Middle frontal gyrus (tissue), 1 donor: Measurements from ENCODE around the gene WTAP.
"Not testable (repeated sequence)": the region's sequence is repeated elsewhere in the genome, so short reads cannot be mapped to it uniquely, and the experiment has no call there.

Source experiments
- DNase-seq: peaks from one replicate; pipeline ENCODE4 v3.0.0-alpha.2; 2015; ENCODE audit warnings: low spot score; ENCODE audit errors: extremely low spot score

Gene WTAP

DNA sequence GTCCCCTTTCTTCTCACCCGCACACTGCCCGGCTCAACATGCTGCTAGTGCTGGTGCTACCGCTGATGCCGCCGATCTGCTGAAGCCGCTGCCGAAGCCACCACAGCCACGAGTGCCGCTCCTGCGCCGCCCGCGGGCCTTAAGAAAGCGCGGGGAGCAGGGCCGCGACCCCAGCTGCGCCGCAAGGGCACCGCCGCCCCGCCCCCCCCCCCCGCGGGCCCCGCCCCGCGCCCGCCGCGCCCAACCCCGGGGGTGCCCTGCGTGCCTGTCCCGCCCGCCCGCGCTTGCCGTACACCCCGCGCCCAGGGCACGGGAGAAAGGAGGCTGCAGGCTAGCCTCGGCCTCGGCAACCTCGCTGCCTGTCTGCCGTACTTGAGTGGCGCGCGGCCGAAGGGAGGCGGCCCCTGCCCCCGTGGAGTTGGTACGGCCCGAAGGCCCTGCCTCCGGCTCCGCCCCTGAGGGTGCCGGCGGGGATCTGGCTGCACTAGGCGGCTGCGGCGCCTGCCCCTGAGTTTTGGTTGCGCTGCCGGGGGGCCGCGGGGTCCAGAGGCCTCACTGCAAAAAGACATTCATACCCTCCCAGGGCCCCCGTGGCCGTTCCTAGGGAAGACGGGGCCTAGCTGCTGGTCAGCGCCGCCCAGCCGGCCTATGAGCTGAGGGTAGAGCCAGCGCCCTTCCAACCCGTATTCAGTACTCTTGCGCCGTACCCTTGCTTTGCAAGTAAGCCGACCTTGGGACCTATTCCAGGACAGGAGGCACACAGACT is 34.0 kb upstream of the WTAP start, which contains the start of gene SOD2:
Gene SOD2 (minus strand): TSS at position 114 of the 766 bp plus-strand sequence. CDS start 74 bp downstream, at position 40.
- peak; percentile 58 for DNase-seq

DNA sequence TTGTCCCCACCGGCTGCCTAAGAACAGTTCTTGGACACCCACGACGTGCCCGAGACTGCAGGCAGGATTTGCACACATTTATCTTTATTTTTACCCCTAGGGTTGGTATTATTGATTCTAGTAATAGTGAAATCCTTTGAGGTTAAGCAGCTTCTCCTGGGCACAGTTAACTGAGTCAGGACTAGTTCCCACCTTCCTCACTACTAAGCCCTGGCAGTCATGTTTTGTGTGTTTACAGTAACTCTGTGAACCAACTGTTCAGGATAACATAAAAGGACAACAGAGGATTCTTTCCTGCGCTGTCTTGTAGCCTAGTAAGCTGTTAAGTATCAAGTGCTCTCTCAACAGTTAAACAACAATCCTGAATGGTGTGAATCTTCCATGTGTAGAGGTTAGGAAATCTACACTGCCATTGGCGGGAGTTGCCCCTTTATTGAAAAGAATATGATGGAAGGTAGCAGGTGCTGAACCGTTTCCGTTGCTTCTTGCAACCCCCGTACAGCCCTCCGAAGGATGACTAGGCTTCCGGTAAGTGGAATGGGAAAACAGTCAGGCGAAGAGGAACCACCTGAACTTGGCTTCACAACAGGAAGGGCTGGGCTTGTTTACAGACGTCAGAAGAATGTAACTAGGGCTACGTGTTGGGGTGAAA is 33.3 kb upstream of the WTAP start:
- no peak for DNase-seq

DNA sequence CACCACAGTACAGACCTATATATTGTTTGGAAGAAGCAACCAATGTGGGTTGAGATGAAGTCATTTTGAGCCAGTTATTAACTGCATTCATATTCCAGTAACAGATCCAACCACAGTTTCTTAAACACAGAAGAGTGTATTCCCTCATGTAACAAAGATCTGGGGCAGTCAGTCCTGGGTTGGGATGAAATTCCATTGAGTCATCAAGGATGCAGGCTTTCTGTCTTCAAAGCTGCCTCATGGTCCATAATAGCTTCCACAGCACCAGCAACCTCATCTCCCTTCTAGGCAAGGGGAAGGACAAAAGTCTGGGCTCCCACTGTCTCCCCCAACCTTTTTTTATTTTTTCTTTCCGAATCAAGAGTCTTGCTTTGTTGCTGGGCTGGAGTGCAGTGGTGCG is 31.3 kb upstream of the WTAP start:
- DNase-seq: no peak

DNA sequence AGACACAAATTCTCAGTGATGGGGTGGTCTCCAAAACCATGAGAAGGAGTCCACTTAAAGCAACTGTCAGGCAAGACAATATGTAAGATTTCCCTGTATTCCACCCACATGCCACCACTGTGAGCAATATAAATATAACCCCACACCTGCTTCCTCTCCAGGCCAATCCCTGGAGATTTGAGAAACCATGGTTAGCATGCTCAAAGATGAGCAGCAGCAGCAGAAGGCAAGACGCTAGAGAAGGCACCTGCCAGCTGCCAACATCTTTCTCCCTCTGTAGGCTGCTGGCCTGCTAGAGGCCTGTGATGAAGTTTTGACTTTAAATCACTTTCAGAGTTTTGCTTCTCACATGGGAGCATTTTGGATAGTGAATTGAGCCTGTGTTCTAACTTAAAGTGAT is 26.3 kb upstream of the WTAP start:
- DNase-seq: no peak

DNA sequence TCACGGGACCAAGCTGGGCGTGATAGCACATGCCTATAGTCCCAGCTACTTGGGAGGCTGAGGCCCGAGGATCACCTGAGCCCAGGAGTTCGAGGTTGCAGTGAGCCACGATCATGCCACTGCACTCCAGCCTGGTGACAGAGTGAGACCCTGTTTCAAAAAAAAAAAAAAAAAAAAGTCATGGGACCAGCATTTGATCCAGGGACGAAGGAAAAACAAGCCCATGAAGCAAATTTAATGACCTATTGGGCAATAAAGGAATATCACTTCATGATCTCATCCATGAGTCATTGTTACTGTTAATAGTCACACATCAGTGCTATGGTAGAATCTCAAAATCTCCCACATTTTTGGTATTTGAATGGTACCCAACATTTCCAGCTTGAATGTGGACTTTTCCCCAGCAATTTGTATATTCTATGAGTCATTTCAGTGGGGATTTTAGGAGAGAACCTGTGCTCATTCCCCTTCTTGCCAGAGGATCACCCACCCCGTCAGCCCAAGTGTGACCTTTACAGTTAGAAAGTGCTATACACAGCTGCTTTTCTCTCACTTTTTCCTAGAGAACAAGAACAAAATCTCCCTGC is 25.8 kb upstream of the WTAP start:
- no peak for DNase-seq

DNA sequence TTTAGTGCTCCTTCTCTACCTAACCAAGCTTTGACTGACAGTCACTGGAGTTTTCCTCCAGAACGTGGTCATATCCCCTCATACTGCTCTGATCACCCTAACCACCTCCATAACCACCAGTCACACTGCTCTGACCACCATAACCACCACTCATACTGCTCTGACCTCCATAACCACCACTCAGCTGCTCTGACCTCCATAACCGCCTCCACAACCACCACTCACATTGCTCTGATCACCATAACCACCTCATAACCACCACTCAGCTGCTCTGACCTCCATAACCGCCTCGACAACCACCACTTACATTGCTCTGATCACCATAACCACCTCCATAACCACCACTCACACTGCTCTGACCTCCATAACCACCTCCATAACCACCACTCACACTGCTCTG is 16.7 kb upstream of the WTAP start:
- not testable (repeated sequence) for DNase-seq

DNA sequence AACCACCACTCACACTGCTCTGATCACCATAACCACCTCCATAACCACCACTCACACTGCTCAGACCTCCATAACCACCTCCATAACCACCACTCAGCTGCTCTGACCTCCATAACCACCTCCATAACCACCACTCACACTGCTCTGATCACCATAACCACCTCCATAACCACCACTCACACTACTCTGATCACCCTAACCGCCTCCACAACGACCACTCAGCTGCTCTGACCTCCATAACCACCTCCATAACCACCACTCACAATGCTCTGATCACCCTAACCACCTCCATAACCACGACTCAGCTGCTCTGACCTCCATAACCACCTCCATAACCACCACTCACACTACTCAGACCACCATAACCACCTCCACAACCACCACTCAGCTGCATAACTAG is 14.9 kb upstream of the WTAP start:
- not testable (repeated sequence) for DNase-seq

DNA sequence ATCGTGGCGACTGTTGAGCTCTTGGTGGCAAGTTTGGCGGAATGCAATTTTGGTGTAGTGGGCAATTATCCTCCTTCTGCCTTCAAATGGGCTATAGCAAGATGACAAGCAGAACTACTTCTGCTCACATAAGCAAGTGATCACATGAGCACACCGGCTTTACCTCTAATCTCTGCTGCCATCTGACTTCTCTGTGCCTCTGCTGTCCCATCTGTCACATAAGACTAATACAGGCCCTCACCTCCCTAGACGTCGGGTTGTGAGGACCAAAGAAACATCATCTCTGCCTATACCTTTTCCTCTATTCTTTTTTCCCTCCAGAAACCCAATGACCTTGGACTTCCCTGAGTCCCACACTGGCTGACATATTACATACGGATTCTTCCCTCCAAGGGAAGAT is 13.3 kb upstream of the WTAP start:
- DNase-seq: no peak

DNA sequence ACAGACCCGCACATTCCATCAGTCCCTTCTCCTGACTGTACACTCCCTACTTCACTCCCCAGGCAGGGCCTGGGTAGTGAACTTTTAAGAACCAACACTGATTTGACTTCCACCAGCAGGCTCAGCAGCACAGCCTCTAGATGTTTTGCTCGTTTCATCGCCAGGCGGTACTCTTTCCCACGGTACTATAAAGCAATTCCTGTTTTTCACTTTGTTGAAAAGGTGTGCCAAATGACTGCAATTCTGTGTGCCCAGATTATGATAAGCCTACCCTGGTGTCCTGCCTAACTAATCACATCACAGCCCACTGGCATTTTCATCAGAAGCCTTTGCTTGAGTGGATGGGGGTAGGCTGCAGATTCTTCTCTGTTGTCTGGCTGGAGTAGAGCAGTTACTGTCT is 12.9 kb upstream of the WTAP start:
- no peak for DNase-seq

DNA sequence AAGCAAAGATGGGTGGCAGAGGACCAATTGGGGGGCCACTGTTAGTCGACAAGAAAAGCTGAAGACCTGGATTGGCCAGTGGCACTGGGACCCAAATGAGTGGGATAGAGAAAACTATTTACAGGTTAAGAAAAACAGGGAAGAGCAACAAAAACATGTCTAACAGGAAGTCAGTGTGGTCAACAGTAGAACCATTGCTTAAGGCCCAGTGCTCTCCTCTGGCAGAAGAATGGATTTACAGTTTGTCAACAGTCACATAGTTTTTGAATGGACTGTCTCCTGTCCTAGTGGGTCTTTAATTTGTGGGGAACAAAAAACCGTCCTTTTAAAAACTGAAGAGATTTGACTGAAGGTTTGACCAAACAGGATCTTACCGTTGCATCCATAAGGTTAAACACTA is 12.1 kb upstream of the WTAP start:
- no peak for DNase-seq

DNA sequence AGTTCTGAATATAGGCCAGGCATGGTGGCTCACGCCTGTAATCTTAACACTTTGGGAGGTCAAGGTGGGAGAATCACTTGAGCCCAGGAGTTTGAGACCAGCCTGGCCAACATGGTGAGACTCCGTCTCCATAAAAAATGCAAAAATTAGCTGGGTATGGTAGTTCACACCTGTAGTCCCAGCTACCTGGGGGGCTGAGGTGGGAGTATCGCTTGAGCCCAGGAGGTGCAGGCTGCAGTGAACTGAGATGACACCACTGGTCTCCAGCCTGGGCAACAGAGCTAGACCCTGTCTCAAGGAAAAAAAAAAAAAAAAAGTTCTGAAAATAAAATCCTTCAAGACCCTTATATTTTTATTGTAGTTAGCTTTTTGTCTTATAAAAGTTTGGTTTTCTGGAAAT is 11.7 kb upstream of the WTAP start:
- DNase-seq: no peak

DNA sequence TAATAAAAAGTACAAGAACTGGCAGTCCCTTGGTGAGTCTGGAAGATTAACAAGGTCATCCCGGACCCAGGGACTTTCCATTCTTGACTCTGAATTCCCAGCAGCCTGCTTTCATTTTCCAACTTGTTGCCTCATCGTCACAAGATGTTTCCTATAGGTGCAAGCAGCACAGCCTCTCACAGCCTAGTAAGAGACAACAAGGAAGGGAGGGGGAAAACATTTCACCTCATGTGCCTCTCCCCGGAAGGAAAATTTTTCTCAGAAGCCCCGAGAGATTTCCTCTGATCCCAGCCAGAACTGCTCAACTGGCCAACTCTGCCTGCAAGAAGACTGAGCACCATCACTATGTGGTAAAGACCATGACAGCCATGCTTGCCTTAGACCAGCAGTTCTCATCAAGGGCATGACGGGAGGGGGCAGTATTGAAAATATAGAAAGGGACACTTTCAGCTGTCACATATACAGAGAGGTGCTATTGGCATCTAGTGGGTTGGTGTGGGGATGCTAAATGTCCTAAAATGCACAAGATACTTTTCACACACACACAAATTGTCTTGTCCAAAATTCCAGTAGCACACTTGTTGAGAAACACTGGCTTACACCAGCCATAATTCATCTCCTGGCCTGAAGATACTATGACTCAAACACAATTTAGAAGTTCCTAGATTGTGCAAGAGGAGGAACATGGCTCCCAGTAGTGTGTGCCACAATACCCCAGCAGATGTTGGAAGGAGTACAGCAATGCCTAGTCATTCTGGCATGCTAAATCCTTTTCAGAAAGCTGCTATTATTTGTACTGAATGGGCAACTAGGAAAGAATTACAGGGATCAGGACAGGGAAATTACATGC is 10.8 kb upstream of the WTAP start:
- no peak for DNase-seq

DNA sequence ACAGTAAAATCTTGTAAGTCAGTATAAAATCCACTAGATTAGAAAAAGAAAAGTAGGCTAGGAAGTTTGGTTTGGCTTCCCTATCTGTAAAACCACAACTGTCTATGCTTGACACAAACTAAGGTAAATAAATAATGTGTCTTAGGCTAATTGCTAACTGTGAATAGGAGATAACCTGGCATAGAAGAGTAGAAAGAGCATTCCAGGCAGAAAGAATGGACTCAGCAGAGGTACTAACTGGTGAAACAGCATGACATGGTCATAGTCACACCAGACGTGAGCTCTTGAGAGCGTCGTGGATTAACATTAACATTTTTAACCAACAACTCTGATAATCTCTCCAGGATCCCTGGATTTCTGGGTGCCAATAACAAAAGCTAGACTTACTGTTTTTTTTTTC is 8.7 kb upstream of the WTAP start:
- no peak for DNase-seq

DNA sequence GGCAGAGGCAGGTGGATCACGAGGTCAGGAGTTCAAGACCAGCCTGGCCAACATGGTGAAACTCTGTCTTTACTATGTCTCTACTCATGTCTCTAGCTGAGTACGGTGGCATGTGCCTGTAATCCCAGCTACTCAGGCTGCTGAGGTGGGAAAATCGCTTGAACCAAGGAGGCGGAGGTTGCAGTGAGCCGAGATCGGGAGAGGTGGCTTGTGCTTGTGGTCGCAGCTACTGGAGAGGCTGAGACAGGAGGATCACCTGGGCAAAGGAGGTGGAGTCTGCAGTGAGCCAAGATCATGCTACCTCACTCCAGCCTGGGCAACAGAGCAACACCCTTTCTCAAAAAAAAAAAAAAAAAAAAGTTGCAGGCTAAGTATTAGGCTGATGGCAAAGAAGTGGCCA is 8.0 kb upstream of the WTAP start:
- no peak for DNase-seq

DNA sequence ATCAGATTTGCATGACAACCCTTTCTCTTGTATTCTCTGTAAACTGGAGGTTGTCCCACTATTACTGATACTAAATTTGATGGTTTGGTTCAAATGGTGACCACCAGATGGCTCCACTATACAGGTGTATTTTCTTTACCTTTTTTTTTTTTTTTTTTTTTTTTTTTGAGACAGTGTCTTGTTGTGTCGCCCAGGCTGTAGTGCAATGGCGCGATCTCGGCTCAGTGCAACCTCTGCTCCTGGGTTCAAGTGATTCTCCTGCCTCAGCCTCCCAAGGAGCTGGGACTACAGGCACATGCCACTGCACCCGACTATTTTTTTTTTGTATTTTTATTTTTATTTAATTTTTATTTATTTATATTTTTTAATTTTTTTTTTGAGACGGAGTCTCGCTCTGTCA is 6.6 kb upstream of the WTAP start:
- DNase-seq: no peak

DNA sequence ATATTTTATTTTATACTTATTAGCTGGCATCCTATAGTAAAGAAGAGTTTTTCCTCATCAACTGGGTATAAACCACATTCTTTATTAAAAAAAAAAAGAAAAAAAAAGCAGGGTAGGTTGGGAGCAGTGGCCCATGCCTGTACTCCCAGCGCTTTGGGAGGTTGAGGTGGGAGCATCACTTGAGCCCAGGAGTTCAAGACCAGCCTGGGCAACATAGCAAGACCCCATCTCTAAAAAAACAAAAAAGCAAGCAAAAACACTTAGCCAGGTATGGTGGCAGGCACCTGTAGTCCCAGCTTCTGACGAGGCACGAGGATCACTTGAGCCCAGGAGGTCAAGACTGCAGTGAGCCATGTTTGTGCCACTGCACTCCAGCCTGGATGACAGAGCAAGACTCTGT is 5.3 kb upstream of the WTAP start:
- not testable (repeated sequence) for DNase-seq

DNA sequence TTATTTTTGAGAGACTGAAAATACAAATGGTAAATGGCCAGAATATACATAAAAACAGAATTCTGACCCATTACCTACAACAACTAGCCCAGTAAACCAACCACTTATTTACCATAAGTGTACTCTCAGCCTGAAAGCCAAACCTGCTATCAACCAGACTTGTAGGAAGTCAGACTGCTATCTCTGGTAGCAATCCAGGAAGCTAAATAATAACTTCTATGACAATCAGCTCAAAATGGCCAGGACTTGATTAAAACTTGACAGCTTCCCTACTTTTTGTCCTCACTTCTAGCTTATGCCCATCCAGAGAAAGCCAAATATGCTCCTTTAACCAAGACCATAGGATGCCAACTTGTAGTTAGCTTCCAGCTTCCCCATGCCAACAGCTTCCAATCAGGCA is 4.7 kb upstream of the WTAP start:
- no peak for DNase-seq

DNA sequence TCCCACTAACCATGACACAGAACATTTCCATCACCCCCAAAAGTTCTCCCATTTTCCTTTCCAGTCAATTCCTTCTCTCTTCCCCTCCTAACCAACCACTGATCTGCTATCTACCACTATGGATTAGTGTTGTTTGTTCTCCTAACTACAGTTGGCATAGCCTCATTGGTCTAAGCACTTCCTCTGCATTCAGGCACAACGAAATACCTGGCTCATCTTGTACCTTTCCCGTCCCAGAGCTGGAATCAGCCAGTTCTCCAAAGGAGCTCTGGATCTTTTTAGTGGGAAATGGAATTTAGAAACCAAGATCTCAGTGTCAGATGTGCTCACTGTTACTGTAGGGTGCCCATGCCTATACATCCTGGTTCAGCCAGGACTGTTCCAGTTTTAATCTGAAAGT is 4.0 kb upstream of the WTAP start:
- no peak for DNase-seq

DNA sequence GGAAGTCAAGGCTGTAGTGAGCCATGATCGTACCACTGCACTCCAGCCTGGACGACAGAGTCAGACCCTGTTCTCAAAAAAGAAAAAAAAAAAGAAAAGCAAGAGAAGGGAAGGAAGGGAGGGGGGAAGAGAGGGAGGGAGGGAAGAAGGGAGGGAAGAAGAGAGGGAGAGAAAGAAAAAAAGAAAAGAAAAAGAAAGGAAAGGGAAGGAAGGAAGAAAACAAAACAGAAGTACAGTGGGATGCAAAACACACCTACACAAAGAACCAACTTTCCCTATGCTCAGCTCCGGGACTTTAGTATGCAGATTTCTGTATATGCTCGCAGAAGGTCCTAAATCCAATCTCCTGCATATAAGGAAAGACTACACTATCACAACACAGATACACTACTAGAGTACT is 2.5 kb upstream of the WTAP start:
- DNase-seq: no peak

DNA sequence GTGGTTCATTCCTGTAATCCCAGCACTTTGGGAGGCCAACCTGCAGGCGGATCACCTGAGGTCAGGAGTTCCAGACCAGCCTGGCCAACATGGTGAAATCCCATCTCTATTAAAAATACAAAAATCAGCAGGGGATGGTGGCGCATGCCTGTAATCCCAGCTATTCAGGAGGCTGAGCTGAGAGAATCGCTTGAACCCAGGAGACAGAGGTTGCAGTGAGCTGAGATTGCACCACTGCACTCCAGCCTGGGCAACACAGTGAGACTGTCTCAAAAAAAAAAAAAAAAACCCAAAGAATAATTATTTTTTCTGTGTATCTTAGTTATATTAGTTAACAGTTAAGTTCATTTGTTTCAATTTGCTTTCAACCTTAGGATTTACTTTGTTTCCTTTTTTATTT is 2.1 kb upstream of the WTAP start:
- DNase-seq: not testable (repeated sequence)

DNA sequence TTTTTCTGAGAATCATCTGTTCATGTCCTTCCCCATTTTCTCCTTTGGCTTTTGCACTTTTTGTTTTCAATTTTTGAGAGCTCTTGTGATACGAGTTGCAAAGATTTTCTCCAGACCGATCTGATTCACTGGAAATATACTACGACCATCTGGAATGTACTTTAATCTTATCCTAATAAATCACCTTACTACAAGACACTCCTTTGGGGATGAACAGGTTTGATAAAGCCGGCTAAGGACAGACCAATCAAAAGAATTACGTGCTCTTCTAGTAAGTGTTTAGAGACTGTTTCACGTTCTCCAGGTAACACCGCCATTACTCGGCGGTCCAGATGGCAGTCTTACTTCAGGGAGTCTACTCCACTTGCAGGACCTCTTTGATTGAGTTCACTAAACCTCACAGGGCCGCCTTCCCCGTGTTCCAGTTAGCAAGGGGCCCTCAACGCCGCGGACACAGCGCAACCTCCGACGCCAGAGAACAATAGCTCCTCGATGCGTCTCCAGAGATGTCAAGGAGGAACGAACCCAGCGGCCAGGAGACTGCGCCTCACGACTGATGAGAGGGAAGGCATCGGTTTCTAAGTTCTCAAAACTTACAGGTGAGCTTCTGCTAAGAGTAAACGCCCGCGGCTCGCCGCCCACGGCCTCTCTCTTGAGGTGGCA is 920 bp upstream of the WTAP start:
- no peak for DNase-seq
